GM18505 (cell line): ENCODE results near the gene ACSM5.

ENCODE experiments used
- ATAC-seq: cut with Tn5 transposase; IDR thresholded peaks from one replicate; pipeline ENCODE4 v1.9.1; 2021; ENCODE audit not compliant: unreplicated experiment
- POLR2A ChIP-seq: IDR thresholded peaks from 4 replicates; pipeline ENCODE4 v1.6.1; 2011; ENCODE audit warnings: borderline replicate concordance; ENCODE audit not compliant: insufficient read depth, insufficient read length; ENCODE audit errors: extremely low read depth

Gene ACSM5

DNA sequence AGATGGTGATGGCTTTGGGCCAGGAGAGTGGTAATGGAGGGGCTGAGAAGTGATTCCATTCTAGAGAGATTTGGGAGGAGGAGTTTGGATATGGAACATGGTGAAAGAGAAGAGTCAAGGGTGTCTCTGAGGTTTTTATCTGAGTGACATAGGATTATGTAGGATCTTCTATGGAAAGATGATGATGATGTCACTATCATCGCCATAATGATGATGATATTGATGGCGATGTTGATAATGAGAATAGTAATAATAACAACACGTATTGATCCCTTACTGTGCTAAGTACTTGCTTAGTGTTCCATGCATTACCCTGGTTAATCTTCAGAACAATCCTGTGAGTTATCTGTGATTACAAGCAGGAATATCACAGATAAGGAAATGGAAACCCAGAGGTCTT is 21.4 kb upstream of the ACSM5 start:
- no peak for ATAC-seq
- no peak for TF ChIP-seq POLR2A

DNA sequence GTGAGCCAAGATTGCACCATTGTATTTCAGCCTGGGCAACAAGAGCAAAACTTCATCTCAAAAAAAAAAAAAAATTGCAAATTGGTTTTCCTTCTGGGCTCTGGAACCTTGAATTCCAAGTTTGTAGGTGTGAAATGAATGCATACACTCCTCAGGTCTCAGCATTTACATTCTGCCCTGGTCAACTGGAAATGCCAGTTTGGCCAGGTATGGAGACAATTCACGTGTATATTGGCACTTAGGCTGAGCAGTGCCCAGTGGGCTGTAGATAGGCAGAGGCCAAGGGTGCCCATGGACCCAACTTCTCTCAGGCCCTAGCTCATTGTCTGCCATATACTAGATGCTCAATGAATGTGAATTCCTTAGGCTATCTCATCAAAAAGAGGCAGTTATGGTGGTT is 20.5 kb upstream of the ACSM5 start:
- no peak for TF ChIP-seq POLR2A
- no peak for ATAC-seq

DNA sequence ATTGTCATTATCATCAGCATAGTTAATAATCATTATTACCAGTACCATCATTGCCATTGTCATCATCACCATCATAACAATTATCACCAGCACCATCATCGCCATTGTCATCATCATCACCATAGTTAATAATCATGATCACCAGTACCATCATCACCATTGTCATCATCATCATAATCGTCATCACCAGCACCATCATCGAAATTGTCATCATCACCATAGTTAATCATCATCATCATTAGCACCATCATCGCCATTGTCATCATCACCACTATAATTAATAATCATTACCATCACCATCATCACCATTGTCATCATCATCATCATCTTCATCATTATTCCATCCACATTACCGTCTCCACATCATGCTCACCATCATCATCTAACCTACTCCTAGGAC is 18.3 kb upstream of the ACSM5 start:
- TF ChIP-seq POLR2A, result no peak
- no peak for ATAC-seq

DNA sequence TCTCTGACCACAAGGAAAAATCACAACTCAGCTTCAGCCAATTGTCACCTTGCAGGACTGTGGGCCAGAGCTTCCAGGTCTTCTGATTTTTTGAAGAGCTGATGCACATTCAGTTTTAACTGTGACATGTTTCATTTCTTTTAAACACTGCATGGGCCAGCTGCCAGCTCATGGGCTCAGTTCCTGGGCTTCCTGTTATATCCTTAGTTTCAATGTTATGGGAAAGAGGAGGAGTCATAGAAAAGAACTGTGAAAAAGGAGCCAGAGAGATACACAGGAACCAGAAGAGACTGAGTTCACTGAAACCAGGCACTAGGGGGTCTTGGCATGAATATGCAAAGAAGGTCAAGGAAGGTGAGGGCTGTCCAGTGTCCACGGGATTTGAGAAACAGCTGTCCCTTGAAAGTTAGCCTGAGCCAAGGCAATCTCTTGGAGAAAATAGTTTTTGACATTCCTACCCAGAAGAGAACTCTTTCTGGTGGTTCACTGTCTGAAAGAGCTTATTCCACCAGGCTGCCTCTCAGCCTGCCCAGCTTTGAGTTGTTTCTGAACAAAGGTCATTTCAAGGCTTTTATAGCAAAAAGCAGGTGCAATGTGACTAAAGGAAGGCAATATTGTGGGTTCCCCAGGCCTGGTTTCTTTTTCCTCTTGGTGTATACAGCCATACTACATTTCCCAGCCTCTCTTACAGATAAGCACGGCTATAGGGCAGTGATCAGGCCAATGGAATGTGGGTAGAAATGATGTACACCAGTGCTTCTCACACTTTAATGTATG is 15.3 kb upstream of the ACSM5 start:
- no peak for TF ChIP-seq POLR2A
- no peak for ATAC-seq

DNA sequence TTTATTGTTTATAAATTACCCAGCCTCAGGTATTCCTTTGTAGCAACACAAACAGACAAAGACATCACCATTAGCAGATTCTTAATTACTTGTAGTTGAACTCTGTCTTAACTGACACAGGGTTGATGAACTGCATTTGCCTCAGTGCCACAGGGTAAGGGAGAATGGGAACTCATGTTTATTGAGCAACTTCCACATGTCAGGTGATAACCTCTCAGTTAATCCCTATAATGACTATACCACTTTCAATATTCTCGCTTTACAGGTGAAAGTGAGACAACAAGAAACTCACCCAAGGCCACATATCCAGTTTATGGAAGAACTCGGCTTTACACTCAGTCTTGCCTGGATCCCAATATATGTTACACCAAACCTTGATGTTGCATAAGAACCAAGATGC is 13.4 kb upstream of the ACSM5 start:
- ATAC-seq, result no peak
- no peak for TF ChIP-seq POLR2A

DNA sequence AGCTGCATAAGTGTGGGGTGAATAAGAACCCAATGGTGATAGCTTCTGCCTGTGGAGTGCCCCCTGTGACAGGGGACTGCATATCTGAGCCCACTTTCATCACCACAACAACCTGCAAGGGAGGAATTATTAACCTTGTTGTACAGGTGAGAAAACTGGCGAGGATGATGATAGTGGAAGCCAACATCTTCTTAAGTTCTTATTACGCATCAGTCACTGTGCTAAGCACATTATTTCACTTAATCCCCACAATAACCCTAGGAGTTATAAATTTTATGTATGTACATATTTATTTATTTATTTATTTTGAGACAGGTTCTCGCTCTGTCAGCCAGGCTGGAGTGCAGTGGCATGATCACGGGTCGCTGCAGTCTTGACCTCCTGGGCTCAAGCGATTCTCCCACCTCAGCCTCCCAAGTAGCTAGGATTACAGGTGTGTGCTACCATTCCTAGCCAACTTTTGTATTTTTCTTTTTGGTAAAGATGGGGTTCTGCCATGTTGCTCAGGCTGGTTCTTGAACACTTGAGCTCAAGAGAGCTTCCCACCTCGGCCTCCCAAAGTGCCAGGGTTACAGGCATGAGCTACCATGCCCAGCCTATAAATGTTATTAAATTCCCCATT is 12.4 kb upstream of the ACSM5 start:
- TF ChIP-seq POLR2A, result no peak
- no peak for ATAC-seq

DNA sequence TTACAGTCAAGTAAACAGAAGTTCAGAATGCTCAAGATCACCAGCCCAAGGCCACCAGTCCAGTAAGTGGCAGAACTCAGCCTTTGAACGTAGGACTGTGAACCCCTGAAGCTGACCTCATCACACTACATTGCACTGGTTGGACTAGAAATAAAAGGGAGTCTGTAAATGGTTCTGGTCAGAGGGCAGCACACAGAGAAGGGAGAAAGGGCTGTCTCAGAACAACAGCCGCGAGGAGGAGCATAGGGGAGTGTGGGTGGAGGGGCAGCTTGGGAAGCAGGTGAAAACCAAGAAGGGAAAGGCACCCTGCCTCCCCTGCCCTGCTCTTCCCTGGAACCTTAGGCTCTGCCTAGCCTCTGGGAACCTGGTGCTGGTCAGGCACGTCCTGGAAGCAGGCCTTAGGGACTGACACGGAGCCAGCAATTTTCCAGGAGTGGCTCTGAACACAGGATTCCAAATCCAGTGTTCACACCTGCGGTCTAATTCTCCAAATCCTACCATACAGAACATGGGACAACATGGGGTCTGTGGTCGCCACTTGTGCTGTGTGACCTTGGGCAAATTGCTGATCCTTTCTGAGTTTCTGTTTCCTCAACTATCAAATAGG is 11.8 kb upstream of the ACSM5 start:
- no peak for ATAC-seq
- TF ChIP-seq POLR2A, result no peak

DNA sequence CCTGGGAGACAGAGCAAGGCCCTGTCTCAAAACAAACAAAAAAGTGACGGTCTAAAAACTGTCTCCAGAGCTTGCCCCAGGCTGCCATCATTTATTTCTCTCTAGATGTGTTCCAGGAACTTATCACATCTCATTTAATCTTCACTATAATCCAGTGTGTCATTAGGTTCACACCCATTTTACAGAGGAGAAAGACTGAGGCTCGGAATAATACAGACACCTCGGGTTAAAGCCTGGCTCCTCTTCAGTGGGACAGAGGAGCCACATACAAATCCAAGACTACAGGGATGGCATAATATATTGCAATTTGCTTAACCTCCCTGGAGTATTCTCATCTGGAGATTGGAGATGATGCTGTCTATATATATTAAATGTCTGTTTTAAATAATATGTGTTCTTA is 10.7 kb upstream of the ACSM5 start:
- no peak for TF ChIP-seq POLR2A
- ATAC-seq, result no peak

DNA sequence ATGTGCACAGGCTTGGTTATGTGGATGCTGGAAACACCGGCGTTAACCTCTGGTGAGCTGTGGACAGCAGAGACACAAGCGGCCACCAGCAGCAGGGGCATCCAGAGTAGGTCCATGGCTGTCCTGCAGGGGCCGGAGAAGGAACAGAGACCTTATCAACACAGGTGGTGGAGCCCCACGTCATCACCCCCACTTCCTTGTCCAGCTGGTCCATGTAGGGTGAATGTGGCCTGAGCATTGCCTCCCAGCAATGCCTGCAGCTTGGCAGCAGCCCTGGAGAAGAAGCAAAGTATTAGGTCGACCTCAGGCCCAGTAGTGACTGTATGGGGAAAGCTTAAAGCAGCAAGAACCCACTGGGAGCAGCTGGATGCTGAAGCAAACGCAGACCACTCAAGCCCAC is 10.1 kb upstream of the ACSM5 start:
- no peak for TF ChIP-seq POLR2A
- no peak for ATAC-seq

DNA sequence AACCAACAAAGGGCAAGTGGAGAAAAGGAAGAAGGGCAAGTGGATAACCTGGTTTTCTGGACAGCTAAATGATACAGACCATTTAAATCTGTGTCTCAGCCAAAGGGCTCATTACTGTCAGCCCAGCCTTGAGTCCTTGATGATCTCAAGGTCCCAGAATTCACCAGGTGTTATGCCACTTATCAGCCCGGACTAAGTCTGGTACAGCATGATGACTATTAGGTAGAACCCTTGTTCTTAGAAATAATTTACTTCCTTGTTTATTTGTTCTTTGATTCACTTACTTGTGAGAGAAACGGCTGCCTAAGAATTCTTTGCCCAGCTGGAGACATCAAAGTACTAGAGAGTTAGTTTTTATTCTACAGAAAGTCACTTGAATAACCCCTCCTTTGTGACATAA is 8.3 kb upstream of the ACSM5 start:
- ATAC-seq, result no peak
- TF ChIP-seq POLR2A, result no peak

DNA sequence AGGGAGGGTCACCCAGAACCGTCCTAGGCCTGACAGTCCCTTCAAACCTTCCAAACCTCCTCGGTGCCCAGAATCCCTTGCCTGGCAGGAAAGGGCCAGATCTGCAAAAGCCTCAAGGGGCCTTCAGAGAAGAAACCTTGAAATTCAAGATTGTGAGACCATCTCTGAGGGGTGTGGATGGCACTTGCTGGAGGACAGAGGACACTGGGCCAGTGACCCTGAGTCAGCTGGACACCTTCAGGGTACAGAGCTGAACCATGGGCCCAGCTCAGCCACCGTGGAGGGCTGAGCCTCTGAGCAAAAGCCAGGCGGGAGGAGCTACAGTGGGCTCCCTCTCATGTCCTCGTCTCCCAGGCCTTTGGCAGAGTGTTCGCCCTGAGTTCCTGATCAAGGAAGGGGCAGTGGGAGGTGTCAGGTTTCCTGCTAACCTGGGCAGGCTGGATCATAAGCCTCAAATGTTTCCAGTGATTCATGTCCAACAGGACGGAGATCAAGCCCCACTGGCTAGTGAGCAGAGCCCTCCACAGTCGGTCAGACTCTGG is 7.8 kb upstream of the ACSM5 start:
- ATAC-seq, result no peak

DNA sequence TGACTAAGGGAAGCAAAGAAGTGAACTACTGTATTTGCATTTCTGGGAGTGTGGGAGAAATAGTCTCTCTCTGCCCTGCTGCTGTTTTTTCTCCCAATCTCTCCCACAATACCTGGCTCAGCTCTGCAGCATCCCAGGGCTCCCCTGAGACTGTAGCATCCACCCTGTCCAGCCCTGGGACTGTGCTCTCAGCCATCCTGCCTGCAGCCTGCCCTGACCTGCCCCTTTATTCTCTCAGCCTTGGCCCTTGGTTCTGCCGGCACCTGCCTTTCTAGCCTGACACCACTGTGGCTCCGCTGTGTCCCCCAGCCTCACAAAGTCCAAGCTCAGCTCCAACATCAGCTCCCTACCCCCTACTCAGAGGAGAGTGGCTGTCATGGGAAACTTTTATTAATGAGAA is 6.7 kb upstream of the ACSM5 start:
- no peak for ATAC-seq
- TF ChIP-seq POLR2A, result no peak

More for the DNA sequence above, 7.8 kb upstream of the ACSM5 start:
- TF ChIP-seq POLR2A, result no peak

DNA sequence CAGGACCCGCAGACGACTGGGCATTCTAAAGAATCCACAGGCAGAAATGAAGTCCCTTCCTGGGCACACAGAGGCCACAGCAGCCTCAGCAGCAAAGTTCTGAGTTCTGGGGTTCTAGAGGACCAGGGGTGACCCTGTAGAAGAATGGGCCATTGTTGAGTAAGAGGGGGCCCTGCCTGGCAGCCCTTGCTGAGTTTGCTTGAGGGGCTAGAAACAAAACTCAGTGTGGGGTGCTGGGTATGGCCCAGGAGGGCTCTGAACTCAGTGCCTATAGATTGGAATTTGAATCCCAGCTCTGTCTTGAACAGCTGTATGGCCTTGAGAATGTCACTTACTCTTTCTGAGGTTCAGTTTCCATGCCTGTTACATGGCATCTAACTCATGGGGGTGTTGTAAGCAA is 4.7 kb upstream of the ACSM5 start, which contains the start of gene PDILT:
Gene PDILT, minus strand, starts transcription at position 101 of the 400 bp plus-strand sequence. CDS start 5,437 bp downstream, outside the sequence.
- ATAC-seq, result no peak
- TF ChIP-seq POLR2A, result no peak
